Thyroid gland (tissue), 4 donors: Measurements from ENCODE around the gene PPP2R5C. TPM values are rescaled to one million over a fixed set of nuclear protein-coding genes. Genes with fewer than 3 reads are reported as not detected.

Source experiments
- DNase-seq, 2 donors: peaks; one replicate each; pipeline ENCODE4 v3.0.0-alpha.2; 2019
- H3K27ac ChIP-seq, 3 donors: fragments of 200-600 bp; sonication (generic); 1 replicate in 2 of 3; 2 replicates in 1 of 3; pipeline ENCODE4 v1.5.1; 2016 to 2019; ENCODE audit warnings: mild to moderate bottlenecking in 1 of 3, moderate library complexity in 1 of 3
- H3K27me3 ChIP-seq: fragments of 200-600 bp; sonication (generic); one replicate; pipeline ENCODE4 v1.5.1; 2019
- H3K36me3 ChIP-seq, 2 donors: fragments of 200-600 bp; sonication (generic); one replicate each; pipeline ENCODE4 v1.5.1; 2016 to 2019
- H3K4me1 ChIP-seq, 2 donors: fragments of 200-600 bp; sonication (generic); one replicate each; pipeline ENCODE4 v1.5.1; 2017 to 2019
- H3K4me3 ChIP-seq, 3 donors: fragments of 200-600 bp; sonication (generic); replicated peaks in 1 of 3; 1 replicate in 2 of 3; 2 replicates in 1 of 3; pipeline ENCODE4 v1.5.1; 2016; ENCODE audit warnings: mild to moderate bottlenecking in 1 of 3
- H3K9me3 ChIP-seq: fragments of 200-600 bp; sonication (generic); one replicate; pipeline ENCODE4 v1.5.1; 2017
- CTCF ChIP-seq, 6 experiments: fragments of 200-600 bp in 3 of 6; fragments of 450-650 bp in 3 of 6; sonication (generic) in 3 of 6; IDR thresholded peaks; one replicate each; pipeline ENCODE4 v1.5.1; 2016 to 2019; ENCODE audit warnings: antibody characterized with exemption in 6 of 6, mild to moderate bottlenecking in 2 of 6, inconsistent platforms in 1 of 6, moderate library complexity in 1 of 6
- POLR2A ChIP-seq, 2 donors: fragments of 450-650 bp; IDR thresholded peaks; one replicate each; pipeline ENCODE4 v1.6.1; 2017; ENCODE audit warnings: antibody characterized with exemption in 2 of 2, mild to moderate bottlenecking in 2 of 2, moderate library complexity in 1 of 2
- WGBS, 2 donors: methylation state at CpG; one replicate each; pipeline ENCODE4 v1.1.5; 2017; 5-methylcytosine and 5-hydroxymethylcytosine counted together
- intact Hi-C: fragments of 100-400 bp; cut with DNase I; formaldehyde crosslinking; loops from one replicate; pipeline ENCODE4 v1.15.1; 2023
- total RNA-seq, 4 donors: library from RNA; depleted of rRNA; stranded (reverse); fragments of >200 nt; gene quantifications; one replicate each; pipeline ENCODE4 v1.2.3, GENCODE V29; 2016

The PPP2R5C gene
- total RNA-seq, 4 donors from 2014 or later, result 105 to 209 (median 141) TPM

- H3K27ac ChIP-seq, result peak overlapping the region; percentile 99 to 100 (median 99)
Observed at GRCh38 chr14:101808894-101809670, 47.6 kb downstream of the PPP2R5C start.

GRCh38 chr14:101809671-101810514 lies 48.4 kb downstream of the PPP2R5C start:
- intact Hi-C loops, result no loop called here
- WGBS, 2 donors, result 0 to 1% methylated on average over 22 to 23 of the region's 23 CpGs
- H3K9me3 ChIP-seq, result no peaks in the 10 kb centered on the region
- peak overlapping the region; percentile 45 to 78 (median 74) for H3K4me3 ChIP-seq
- H3K27me3 ChIP-seq, result no peaks in the 10 kb centered on the region
- TF ChIP-seq POLR2A (IDR thresholded peaks at IDR 0.05) (peak in 1 of 2 donors; percentile 88), CTCF (IDR thresholded peaks at IDR 0.05) (no peak)
- H3K4me1 ChIP-seq, result peaks cover 21 to 43% of the 10 kb centered on the region in 2 donors
- peak overlapping the region; percentile 99 to 100 (median 99) for H3K27ac ChIP-seq
- peak; percentile 88 to 89 for DNase-seq
- no peaks in the 10 kb centered on the region for H3K36me3 ChIP-seq

More at GRCh38 chr14:101808894-101809670, 47.6 kb downstream of the PPP2R5C start:
- H3K4me3 ChIP-seq, result peak overlapping the region in 2 of 3 donors; percentile 18 to 45
- peaks cover 21 to 39% of the 10 kb centered on the region in 2 donors for H3K4me1 ChIP-seq
- H3K36me3 ChIP-seq, result no peaks in the 10 kb centered on the region
- TF ChIP-seq CTCF (IDR thresholded peaks at IDR 0.05) (no peak), POLR2A (IDR thresholded peaks at IDR 0.05) (no peak)
- no peaks in the 10 kb centered on the region for H3K27me3 ChIP-seq
- H3K9me3 ChIP-seq, result no peaks in the 10 kb centered on the region
- intact Hi-C loops, result no loop called here
- 55 to 59% methylated on average over 6 of the region's 6 CpGs for WGBS, 2 donors
- no peak for DNase-seq

- Histone ChIP-seq H3K4me1 (peaks cover 21 to 43% of the 10 kb centered on the region in 2 donors), H3K27me3 (no peaks in the 10 kb centered on the region), H3K9me3 (no peaks in the 10 kb centered on the region), H3K36me3 (no peaks in the 10 kb centered on the region), H3K27ac (peak overlapping the region; percentile 99 to 100 (median 99)), H3K4me3 (peak overlapping the region in 1 of 3 donors; percentile 45)
- TF ChIP-seq POLR2A (IDR thresholded peaks at IDR 0.05) (no peak), CTCF (IDR thresholded peaks at IDR 0.05) (no peak)
- no peak for DNase-seq
- intact Hi-C loops, result no loop called here
- 58 to 60% methylated on average over 5 of the region's 5 CpGs for WGBS, 2 donors
Observed at GRCh38 chr14:101810897-101811621, 49.5 kb downstream of the PPP2R5C start.

GRCh38 chr14:101812071-101812470 lies 50.6 kb downstream of the PPP2R5C start:
- Histone ChIP-seq H3K27ac (peak overlapping the region in 2 of 3 donors; percentile 99 to 100), H3K4me3 (no peak overlapping the region), H3K9me3 (no peaks in the 10 kb centered on the region), H3K27me3 (no peaks in the 10 kb centered on the region), H3K36me3 (no peaks in the 10 kb centered on the region), H3K4me1 (peaks cover 21 to 46% of the 10 kb centered on the region in 2 donors)
- TF ChIP-seq CTCF (IDR thresholded peaks at IDR 0.05), result no peak
- TF ChIP-seq POLR2A (IDR thresholded peaks at IDR 0.05), result no peak
- DNase-seq, result no peak
- WGBS, 2 donors, result 73 to 77% methylated on average over 11 of the region's 11 CpGs
- intact Hi-C loops, result no loop called here
